CD4-positive, alpha-beta T cell treated with Interleukin-10 for 1 hour (primary cell): ENCODE measurements around the gene LTBP2.

Experiments used
- DNase-seq: peaks from one replicate; pipeline ENCODE4 v3.0.0-alpha.2; 2020

LTBP2 gene

GRCh38 chr14:74522740-74523139 lies 89.3 kb downstream of the LTBP2 start:
- no peak for DNase-seq

DNA sequence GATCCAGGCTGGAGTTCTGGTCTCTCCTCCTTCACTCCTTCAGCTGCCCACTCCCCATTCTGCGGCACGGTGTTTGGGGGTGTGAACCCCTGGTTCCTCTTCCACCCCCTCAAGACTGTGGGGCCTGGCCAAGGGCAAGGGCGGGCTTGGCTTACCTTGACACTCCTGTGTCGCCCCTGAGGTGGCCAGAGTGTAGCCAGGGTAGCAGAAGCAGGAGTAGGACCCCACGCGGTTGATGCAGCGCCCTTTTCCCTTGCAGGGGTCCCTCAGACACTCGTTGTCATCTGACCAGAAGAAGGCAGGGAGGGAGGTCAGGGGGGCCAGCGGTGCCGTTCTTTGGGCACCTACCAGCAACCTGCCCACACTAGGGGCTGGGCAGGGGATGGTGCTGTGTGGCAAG lies 90.3 kb downstream of the LTBP2 start:
- no peak for DNase-seq

DNA sequence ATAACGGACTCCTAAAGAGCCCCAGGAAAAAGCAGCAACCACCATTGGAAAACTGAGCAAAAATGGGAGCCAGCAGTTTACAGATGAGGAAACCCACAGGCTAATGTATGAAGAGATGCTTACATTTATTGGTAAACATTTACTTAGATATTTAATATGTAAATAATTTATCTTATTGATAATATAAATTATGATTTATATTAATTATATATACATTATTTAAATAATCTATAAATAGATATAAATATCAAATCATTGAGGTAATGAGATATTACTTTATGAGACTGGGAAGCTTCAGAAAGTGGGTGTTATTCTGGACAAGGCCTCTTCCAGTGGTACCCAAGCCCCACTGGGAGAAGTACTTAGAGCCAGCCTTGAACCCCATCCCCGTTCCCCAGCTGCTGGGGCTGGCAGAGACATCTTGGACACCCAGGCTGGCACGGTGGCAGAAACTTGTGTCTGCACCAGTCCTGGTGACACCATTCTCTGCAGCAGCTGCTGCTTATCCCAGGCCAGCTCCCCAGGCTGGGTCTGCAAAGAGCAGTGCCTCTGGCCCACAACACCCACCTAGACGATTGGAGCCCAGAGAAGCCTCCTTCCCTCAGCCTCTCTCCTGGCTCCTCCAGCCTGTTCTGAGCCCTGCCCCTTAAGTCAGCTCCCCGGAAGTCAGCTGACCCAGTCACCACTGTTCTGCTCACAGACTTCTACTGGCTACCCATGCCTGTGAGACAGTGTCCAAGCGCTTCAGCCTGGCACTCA lies 92.5 kb downstream of the LTBP2 start:
- no peak for DNase-seq

GRCh38 chr14:74518221-74518620 lies 93.8 kb downstream of the LTBP2 start:
- no peak for DNase-seq

DNA sequence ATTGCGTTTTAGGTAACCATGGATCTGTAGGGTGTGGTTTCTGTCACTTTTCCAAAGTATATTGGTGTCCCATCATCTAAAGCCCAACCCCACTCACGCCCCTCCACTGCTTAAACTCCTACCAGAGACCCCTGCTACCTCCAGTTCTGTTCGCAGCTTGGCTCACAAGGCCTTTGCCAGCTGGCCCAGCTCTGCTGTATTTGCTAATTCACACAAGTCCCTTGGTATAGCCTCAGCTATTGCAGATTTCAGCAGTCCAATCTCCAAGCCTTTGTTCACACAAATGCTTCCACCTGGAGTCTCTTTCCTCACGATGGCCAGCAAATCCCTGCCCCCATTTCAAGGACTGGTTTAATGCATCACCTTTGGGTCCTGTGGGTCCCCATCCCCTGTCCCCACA lies 94.3 kb downstream of the LTBP2 start:
- no peak for DNase-seq

GRCh38 chr14:74516451-74517160 lies 95.4 kb downstream of the LTBP2 start:
- no peak for DNase-seq

- no peak for DNase-seq
Observed at GRCh38 chr14:74515891-74516412, 96.1 kb downstream of the LTBP2 start.

DNA sequence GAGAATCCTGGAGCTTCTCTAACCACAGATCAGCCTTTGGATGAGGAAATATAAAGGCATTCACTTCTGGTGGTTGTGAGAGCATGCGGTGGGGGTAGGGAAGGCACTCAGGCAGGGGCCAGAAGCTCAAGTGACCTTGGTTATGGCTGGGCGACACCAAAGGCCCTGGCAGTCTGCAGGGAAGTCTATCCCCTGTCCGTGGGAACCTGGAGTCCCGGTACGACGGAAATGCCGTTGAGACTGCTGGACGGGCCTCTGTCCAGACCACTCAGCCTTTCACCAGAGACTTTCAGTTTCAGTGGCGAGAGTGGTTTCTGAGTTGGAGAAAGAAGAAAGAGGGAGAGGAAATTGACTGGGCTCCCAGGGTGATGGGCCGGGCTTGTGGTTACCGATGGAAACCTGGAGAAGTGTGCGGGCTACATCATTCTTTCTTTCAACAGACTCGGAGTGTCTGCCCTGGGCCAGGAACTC lies 97.5 kb downstream of the LTBP2 start:
- DNase-seq = no peak

DNA sequence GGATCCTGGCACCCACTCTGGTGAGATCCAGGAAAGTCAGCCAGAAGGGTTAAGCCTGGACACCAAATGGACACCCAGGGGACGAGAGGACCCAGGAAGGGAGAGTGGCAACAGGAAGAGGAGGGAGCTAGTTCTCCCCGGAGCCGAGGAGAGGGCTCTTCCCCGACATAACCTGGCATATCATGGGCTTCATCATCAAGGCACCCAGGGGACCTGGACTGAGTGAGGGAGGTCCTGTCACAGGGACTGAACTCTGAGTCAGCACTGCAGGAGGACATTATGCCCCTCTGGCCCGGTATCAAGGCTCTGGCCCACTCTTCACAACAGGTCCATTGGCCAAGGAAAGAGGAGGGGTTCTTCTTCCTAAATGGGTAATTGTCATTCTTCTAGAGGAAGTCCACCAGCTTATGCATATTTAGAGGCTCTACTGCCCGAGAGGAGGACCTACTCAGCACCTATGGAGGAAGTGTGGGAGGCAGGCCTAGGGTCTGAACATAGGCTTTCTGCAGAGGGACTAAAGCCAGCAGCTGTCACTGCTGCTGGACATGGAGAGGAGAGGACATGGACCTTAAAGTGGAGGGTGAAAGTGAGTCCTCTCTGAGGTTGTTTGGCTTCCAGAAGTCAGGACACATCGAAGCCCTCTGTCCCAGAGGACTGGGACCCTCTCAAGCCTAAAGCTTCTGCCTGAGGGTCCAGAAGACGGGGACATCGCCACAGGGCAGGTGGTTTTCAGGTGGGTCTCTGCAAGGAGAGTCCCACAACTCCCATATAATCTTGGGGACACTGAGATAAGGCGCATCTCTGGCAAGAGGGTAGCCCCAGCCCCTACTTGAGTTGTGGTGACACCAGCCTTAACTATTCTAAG lies 99.8 kb downstream of the LTBP2 start:
- no peak for DNase-seq

DNA sequence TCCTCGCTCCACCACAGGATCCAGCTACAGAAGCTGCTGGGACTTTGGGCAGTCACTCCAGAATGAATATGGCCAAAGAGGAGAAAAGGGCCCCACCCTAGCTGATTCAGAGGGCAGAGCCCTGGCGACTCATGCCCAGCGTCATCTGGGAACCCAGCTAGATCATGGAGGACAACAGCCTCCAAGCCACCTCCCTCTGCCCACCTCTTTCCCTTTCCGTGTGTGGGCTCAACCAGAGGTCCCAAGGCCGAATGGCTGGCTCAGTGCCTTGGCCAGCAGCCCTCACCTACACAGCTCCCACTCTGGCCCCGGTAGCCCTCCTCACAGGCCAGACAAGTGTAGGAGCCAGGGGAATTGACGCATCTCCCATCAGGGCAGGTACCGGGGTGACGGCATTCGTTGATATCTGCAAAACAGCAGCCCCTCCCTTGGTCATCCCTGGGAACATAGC lies 101.1 kb downstream of the LTBP2 start:
- DNase-seq = no peak

DNA sequence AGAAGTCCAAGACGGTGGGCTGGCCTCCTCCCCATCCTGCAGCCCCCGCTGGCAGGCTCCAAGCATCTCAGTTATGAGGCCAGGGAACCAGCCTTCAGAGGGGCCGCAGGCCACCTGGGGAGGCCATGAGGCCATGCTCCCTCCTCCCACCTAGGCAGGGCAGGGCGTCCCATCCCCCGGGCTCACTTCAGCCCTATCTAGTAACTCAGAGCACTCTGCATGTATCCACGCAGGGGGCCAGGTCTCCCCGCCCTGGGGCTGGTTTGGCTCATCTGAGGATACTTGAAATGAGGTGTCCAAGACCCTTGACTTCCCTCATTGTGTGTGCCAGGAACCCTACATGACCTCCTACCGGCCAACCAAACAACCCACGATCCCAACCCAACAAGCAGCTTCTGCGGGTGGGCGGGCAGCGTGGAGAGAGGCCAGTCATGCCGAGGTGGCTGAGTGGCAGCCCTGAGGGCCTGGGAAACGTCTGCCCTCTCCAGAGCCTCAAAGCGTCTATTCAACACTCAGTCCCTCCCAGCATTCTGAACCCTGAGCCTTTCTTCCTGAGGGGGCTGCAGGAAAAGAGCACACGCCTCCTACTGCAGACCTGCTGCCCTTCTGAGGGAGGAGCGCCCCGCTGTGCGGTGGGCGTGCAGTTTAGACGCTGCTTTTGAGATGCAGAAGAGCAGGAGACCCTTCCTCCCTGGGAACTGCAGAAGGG lies 101.7 kb downstream of the LTBP2 start:
- no peak for DNase-seq

- no peak for DNase-seq
Observed at GRCh38 chr14:74509587-74510222, 102.3 kb downstream of the LTBP2 start.

DNA sequence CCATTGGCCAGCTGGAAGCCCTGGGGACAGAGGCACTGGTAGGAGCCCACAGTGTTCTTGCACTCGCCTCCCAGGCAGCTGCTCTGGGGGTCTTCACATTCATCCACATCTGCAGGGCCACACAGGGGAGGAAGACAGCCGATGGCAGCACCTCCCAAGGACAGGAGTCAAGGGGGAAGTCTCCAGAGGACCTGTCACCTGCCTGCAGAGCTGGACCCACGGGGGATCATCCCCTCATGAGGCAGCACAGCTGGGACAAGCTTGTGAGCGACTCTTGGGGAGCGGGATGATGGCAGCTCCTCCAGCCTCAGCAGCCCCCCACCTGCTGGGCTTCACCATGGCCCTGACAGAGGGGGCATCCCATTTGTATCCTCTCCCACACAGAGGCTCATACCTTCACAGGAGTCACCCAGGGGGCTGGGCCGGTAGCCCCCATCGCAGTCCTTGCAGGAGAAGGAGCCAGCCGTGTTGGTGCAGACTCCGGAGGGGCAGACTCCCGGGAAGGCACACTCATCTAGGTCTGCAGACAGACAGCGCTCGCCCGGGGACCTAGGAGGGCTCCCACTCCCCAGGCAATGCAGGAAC lies 103.1 kb downstream of the LTBP2 start:
- DNase-seq = no peak

GRCh38 chr14:74508292-74508731 lies 103.7 kb downstream of the LTBP2 start:
- DNase-seq = no peak

DNA sequence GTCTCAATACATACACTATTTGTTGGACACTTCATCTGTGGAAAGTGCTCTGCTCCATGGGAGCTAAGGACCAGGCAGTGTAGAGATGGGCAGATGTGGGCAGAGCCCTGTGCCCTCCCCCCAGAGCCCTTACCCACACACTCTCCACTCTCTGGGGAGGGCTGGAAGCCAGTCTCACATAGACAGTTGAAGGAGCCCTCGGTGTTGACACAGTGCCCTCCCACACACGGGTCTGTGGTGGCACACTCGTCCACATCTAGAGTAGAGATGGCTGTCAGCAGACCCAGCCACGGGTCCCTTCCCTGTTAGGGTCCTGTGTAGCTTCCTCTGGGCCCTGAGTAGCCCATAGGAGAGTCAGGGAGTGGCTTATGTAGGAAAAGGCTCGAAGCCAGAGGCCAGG lies 104.2 kb downstream of the LTBP2 start:
- DNase-seq = no peak

DNA sequence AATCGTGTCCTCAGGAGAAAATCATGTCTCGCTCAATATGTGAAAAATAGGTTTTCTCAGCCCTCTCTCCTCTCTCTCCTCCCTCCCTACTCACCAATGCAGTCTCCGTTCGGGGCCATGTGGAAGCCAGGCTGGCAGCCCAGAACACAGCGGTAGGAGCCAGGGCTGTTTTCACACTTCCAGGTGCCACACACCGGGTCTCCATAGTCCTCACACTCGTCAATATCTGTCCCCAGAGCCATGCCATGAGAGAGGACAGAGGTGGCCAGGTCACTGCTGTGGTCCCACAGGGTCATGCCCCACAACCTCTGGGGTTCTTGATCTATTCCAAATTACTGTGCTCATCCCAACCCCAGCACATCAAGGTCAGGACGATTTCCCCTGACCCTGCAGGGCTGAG lies 105.0 kb downstream of the LTBP2 start:
- no peak for DNase-seq

GRCh38 chr14:74506411-74506851 lies 105.6 kb downstream of the LTBP2 start:
- no peak for DNase-seq

- DNase-seq = no peak
Observed at GRCh38 chr14:74505831-74506230, 106.2 kb downstream of the LTBP2 start.

DNA sequence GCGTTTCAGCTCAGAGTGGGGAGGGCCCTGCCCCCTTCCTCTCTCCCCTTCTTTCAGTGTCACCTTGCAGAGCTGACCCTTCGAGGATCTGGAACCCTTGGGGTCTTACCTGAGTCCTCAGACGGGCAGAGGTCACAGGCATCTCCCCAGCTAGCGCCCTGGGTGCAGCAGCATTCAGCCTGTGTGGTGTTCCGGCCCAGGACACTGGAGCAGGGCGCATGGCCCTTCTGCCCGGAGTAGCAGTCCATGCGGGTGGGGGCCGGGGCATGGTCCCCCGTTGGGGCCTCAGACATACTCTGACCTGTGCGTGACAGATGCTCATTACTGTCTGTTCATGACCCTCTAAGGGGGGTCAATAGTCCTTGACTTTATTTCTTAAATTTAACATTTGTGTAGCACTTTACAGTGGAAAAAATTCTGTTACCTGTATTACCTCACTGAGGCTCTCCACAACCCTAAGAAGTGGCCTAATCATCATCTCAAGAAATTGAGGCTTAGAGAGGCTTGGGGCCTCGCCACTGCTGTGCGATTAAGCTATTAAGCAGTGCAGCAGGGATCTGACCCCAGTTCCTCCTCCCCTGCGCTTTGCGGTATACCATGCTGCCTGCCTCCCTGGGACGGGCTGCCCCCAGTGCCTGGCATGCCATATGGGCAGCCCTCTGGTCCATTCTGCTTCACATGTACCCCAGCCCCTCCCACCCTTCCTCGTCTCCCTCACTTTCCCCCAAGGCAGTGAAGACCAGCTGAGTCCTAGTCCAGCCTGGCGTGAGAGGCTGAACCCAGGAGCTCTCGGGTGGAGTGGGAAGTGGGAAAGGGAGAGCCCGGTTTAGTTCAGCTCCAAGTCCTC lies 106.9 kb downstream of the LTBP2 start:
- DNase-seq = no peak

GRCh38 chr14:74504412-74504811 lies 107.6 kb downstream of the LTBP2 start:
- DNase-seq = no peak
